NOMO-1 treated with dmso at 0.1 percent for 144 hours (cell line): Measurements from ENCODE around the gene ELSPBP1.
"Not testable (repeated sequence)": the region's sequence is repeated elsewhere in the genome, so short reads cannot be mapped to it uniquely, and the experiment has no call there.

Experiments
- DNase-seq: peaks from one replicate; lab custom pipeline; 2025; ENCODE audit not compliant: unreplicated experiment; lab: John Stamatoyannopoulos, UW

ELSPBP1 gene

DNA sequence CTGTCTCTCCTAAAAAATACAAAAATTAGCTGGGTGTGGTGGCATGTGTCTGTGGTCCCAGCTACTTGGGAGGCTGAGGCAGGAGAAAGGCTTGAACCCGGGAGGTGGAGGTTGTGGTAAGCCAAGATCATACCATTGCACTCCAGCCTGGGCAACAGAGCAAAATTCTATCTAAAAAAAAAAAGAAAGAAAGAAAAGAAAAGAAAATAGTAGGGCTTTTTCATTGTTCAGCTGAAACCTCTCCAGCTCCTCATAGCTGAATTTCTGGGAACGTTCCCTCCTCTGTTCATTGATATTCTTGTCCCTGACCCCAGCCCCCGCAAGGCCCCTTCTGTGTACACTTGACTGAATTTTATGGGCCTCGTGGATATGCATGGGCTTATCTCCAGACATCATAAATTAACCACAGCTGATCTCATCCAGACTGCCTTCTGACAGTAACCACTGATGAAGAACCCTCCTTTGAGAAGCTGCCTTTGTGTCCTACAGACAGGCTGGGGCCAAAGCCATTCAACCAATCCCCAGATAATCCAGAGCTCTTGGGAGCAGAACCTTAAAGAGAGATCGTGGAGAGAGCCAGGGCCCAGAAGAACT is at the start of gene ELSPBP1:
ELSPBP1 (plus strand) TSS at position 424 of the 594 bp plus-strand sequence. CDS start 14,036 bp downstream, outside the sequence.
- DNase-seq = no peak

DNA sequence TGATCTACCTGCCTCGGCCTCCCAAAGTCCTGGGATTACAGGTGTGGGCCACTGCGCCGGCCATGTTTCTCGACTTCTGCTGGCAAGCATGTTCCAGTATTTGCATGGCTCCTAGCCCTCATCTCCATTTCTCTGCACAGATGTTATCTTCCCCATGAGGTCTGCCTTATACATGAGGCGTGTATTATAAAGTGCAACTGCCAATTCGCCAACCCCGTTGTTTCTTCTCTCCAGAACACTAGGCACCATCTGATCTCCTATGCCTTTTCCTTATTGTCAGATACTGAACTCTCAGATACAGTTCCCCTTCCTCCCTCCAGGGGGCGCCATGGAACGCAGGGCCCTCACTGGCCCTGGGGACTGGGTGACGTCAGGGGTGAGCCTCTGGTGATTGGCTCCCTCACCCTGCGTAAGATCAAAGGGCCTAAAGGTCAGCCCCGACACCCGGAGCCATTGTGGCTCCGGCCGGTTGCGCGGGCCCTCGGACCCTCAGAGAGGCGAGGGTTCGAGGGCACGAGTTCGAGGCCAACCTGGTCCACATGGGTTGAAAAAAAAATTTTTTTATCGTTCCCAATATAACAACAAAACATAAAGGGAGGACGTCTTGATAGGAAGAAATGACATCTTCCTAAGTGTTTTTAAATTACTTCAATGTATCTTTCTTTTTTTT is 44.4 kb upstream of the ELSPBP1 start:
- DNase-seq = not testable (repeated sequence)

DNA sequence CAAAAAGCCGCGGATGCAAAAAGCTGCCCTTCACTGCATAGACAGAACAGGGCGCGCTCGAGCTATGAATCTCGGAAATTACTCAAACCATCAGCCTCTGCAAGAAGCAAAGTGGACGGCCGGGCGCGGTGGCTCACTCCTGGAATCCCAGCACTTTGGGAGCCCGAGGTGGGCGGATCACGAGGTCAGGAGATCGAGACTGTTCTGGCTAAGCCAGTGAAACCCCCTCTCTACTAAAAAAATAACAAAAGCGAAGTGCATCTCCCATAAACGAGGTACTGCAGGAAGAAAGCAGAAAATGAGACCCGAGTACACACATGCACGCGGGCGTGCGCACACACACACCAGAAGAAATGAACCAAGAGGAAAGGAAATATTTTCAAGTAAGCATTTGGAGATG is 42.3 kb upstream of the ELSPBP1 start:
- not testable (repeated sequence) for DNase-seq

DNA sequence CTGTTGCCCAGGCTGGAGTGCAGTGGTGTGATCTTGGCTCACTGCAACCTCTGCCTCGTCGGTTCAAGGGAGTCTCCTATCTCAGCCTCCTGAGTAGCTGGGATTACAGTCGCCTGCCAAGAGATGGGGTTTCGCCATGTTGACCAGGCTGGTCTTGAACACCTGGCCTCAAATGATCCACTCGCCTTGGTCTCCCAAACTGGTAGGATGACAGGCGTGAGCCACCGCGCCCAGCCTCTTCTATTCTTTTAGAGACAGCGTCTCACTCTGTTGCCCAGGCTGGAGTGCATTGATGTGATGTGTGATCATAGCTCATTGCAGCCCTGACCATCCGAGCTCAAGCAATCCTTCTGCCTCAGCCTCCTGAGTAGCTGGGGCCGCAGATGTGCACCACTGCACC is 38.5 kb upstream of the ELSPBP1 start:
- not testable (repeated sequence) for DNase-seq

DNA sequence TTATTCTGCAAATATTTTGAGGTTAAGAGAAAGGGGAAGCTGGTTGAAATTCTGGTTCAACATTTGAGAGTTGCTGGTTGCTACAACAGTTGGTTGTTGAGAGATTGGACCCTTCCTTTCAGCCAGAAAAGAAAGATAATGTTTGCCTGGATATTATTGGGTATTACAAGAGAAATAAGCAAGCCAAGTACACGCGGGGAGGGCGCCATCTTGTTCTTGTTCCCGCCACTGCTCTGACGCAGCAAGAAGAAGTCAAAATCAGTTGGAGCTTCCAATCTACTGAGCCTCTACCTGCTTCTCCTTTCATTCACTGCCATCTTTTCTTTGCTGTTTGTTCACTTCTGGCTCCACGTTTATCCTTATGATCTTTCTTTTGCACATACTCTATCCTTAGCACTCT is 20.9 kb upstream of the ELSPBP1 start:
- DNase-seq = no peak

GRCh38 chr19:47991191-47991808 is 3.1 kb upstream of the ELSPBP1 start:
- no peak for DNase-seq

DNA sequence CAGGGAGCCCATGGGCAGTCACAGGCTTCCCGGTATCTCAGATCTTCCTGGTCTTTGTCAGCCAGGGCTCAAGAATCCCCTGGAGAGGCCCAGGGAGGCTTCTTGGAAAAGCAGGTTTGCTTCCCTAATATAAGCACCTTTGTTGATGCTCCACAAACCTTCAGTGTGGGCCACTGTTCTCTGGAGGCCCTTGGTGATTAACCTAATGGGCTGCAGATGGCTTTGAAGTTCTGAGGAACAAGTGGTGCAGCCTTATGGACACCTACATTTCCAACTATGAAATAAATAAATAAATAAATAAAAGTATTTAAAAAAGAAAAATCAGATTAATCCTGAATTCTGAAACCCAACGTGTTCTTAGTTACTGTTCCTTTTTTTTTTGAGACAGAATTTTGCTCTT is 2.4 kb upstream of the ELSPBP1 start, which contains the start of gene BSPH1:
BSPH1 (minus strand) TSS at position 101 of the 400 bp plus-strand sequence; CDS start at position 12, 89 bp downstream.
- no peak for DNase-seq

GRCh38 chr19:47996230-47996727 is 1.8 kb downstream of the ELSPBP1 start:
- no peak for DNase-seq

- no peak for DNase-seq
Measured at GRCh38 chr19:47998800-47999199, 4.4 kb downstream of the ELSPBP1 start.

GRCh38 chr19:48000846-48001245 is 6.4 kb downstream of the ELSPBP1 start:
- DNase-seq = no peak

DNA sequence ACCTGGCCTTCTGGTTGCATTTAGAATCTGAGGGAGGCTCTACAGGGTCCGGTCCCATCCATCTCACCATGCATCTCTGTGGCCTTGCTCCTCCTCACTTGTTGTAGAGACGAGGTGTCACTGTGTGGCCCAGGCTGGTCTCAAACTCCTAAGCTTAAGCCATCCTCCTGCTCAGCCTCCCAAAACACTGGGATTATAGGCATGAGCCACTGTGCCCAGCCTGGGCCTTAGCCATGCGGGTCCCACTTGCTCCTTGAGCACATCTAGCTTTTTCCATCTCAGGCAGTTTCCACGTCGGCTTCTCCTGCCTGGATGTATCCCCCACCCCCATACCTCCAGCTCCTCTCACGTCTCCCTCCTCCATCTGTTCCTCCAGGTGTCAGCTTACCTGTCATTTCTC is 9.8 kb downstream of the ELSPBP1 start:
- DNase-seq = no peak

- DNase-seq = no peak
Measured at GRCh38 chr19:48006762-48007161, 12.3 kb downstream of the ELSPBP1 start.

DNA sequence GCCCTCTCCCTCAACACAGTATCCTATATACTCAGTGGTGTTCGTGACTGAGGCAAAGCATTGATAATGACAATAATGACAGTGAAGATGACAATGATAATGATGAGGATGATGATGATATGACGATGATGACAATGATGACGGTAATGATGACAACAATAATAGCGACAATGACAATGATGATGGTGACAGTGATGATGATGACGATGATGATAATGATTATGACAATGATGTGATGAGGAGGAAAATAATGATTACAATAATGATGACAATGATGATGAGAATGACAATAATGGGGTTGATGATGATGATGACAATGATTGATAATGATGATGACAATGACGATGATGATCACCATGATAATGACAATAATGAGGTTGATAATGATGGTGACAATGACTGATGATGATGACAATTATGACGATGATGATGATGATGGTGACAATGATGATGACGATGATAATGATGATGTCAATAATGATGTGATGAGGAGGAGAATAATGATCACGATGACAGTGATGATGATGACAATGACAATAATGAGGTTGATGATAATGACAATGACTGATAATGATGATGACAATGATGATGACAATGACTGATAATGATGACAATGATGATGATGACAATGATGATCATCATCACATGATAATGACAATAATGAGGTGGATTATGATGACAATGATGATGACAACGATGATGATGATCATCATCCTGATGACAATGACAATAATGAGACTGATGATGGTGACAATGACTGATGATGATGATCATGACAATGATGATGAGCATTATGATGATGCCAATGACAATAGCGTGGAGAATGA is 16.7 kb downstream of the ELSPBP1 start:
- no peak for DNase-seq

GRCh38 chr19:48020686-48021085 is 26.3 kb downstream of the ELSPBP1 start:
- no peak for DNase-seq

DNA sequence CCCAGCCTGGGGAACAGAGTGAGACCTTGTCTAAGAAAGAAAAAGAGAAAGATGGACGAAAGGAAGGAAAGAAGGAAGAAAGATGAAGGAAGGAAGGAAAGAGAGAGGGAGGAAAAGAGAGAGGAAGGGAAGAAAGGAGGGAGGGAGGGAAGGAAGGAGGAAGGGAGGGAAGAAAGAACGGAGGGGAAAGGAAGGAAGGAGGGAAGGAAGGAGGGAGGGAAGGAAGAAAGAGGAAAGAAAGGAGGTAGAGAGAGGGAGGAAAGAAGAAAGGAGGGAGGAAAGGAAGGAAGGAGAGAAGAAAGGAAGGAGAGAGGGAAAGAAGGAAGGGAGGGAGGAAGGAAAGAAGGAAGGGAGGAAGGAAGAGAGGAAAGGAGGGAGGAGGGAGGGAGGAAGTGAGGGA is 28.6 kb downstream of the ELSPBP1 start:
- DNase-seq = no peak

- DNase-seq = no peak
Measured at GRCh38 chr19:48023518-48023917, 29.1 kb downstream of the ELSPBP1 start.

DNA sequence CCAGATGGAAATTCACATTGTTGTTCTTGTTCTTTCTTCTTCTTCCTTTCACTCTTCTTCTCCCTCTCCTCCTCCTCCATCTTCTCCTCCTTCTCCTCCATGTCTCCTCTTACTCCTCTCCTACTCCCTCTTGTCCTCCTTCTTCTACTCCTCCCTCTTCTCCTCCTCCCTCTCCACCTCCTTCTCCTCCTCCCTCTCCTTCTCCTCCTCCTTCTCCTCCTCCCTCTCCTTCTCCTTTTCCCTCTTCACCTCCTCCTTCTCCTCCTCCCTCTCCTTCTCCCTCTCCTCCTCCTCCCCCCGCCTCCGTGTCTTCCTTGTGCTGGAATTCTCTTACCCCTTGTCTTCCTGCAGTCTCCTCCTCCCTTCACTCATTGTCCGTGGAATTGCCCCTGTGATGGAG is 31.0 kb downstream of the ELSPBP1 start:
- DNase-seq = no peak

GRCh38 chr19:48029431-48029830 is 35.0 kb downstream of the ELSPBP1 start:
- no peak for DNase-seq

- DNase-seq = no peak
Measured at GRCh38 chr19:48030073-48030472, 35.6 kb downstream of the ELSPBP1 start.

DNA sequence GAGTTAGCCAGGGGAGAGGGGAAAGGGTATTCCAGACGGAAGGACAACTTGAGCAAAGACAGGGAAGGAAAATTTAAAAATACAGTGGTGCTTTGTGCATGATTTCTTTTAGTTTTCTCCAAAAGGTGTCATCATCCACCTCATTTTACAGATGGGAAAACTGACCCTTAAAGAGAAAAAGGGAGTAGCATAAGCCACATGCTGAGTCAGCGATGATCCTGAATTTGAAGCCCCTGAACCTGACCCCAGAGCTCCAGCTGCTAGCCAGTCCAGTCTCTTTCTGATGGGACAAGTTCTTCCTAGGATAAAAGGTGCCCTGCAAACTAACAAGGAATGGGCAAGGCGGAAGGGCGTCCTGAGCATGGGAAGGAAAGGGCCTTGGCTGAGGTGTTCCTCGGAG is 39.2 kb downstream of the ELSPBP1 start:
- no peak for DNase-seq

DNA sequence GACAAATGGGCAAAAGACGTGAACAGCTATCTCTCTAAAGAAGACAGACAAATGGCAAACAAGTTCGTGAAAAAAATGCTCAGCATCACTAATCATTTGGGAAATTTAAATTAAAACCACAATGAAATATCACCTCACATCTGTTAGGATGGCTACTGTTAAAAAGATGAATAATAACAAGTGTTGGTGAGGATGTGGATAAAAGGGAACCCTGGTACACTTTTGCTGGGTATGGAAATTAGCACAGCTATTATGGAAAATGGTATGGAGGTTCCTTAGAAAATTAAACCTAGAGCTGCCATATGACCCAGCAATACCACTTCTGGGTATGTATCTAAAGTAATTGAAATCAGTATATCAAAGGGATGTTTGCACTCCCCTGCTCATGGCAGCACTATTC is 42.3 kb downstream of the ELSPBP1 start:
- no peak for DNase-seq
